GM18502 (cell line): ENCODE measurements around the gene SEH1L.
"Not testable (repeated sequence)": the region's sequence is repeated elsewhere in the genome, so short reads cannot be mapped to it uniquely, and the experiment has no call there.

Source experiments
- ATAC-seq: cut with Tn5 transposase; IDR thresholded peaks from one replicate; pipeline ENCODE4 v1.9.1; 2021; ENCODE audit warnings: mild to moderate bottlenecking; ENCODE audit not compliant: unreplicated experiment, poor library complexity

The SEH1L gene

GRCh38 chr18:12990967-12991820 lies 43.4 kb downstream of the SEH1L start, which contains the start of gene CEP192:
Gene CEP192, plus strand, starts transcription at chr18:12991362. Its CDS starts 8,063 bp downstream, at chr18:12999425.
- ATAC-seq = peak; percentile 87

- no peak for ATAC-seq
Observed at GRCh38 chr18:12991821-12992179, 44.0 kb downstream of the SEH1L start.

GRCh38 chr18:12993439-12993838 lies 45.6 kb downstream of the SEH1L start:
- no peak for ATAC-seq

- ATAC-seq = no peak
Observed at GRCh38 chr18:12995424-12995823, 47.6 kb downstream of the SEH1L start.

GRCh38 chr18:12995952-12996477 lies 48.2 kb downstream of the SEH1L start:
- no peak for ATAC-seq

DNA sequence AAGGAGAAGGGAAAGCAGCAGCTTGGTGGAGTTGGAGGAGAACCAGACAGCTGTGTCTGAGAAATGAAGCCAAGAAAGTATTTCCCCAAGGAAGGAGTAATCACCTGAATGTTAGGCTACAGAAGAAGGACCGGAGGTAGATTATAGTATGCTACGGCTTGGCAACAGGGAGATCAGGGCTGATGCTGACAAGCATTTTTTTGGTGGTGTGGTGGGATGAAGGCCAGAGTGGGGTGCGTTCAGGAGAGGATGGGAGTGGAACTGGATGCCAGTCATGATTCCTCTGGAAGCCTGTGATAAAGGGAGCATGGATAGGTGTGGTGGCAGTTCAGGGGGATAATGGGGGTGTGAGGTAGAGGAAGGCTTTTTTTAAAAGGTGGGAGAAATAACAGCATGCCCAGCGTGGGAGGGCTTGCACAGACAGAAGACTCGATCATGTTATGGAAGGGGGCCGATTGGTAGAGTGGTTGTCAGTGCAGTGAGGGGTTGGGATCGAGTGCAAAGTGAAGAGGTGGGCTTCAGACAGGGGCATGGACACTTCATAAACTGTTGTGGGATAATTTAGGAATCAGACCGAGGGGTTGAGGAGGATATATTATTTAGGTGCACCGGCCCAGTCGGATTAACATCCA lies 49.0 kb downstream of the SEH1L start:
- no peak for ATAC-seq

GRCh38 chr18:12997330-12997729 lies 49.5 kb downstream of the SEH1L start:
- not testable (repeated sequence) for ATAC-seq

GRCh38 chr18:12998332-12999060 lies 50.7 kb downstream of the SEH1L start:
- peak; percentile 73 for ATAC-seq

GRCh38 chr18:13003466-13003896 lies 55.7 kb downstream of the SEH1L start:
- no peak for ATAC-seq

GRCh38 chr18:13004396-13004795 lies 56.6 kb downstream of the SEH1L start:
- no peak for ATAC-seq

- no peak for ATAC-seq
Observed at GRCh38 chr18:13005289-13005688, 57.5 kb downstream of the SEH1L start.

GRCh38 chr18:13006531-13007247 lies 58.9 kb downstream of the SEH1L start:
- ATAC-seq = no peak

- ATAC-seq = no peak
Observed at GRCh38 chr18:13007248-13007560, 59.4 kb downstream of the SEH1L start.

DNA sequence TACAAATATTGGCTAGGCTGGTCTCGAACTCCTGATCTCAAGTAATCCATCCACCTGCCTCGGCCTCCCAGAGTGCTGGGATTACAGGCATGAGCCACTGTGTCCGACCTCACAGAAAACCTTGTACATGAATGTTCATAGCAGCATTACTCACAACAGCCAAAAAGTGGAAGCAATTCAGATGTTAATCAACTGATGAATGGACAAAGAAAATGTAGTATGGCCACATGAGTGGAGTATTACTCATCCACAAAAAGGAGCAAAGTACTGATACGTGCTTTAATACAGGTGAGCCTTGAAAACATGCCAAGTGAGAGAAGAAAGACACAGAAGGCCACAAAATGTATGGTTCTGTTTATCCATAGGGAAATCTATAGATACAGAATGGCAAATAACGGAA lies 63.9 kb downstream of the SEH1L start:
- no peak for ATAC-seq

DNA sequence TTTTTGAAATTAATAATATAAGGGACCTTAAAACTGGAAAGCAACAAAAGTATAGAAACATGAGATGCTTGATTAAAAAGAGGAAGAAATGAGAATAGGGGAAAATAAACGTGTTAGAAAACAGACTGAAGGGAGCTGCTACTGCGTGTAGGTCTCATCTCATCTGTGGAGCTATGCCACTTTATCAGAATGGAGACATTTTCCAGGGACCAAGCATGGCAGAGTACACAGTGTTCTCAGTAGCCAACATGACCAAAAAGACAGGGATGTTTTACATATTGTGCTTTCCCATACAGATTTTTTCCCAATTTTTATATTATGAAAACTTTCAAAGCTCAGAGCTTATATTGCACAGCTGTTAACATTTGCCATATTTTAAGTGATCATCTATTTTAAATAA lies 66.4 kb downstream of the SEH1L start:
- no peak for ATAC-seq

GRCh38 chr18:13014818-13015217 lies 67.0 kb downstream of the SEH1L start:
- ATAC-seq = no peak

GRCh38 chr18:13017247-13017875 lies 69.5 kb downstream of the SEH1L start:
- ATAC-seq = no peak

DNA sequence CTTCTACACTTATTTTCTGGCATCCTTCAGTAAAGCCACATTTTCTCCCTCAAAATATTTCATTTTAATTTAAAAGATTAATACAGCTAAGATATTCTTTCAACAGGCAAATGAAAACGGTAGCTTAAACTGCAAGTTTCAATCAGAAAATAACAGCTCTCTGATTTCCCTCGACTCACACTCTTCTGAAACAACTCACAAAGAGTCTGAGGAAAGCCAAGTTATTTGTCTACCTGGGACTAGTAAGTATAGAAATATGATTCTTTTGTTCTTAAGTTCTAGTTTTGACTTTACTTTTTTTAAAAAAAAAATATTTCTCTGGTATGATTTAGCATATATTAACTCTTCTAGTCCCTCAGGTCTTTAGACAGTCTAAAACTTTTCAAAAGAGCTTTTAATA lies 70.6 kb downstream of the SEH1L start:
- ATAC-seq = no peak

- no peak for ATAC-seq
Observed at GRCh38 chr18:13019301-13019700, 71.5 kb downstream of the SEH1L start.

DNA sequence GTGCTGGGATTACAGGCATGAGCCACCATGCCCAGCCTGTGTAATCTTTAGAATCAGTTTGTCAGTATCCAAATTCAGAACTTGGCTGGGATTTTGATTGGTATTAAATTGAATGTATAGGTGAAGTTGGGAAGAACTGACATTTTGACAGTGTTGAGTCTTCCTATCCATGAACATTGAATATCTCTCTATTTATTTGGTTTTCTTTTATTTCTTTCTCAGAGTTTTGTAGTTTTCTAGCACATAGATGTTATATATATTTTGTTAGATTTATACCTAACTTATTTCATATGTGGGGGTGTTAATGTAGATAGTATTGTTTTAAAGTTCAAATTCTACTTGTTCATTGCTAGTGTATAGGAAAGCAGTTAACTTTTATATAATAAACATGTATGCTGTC lies 74.8 kb downstream of the SEH1L start:
- ATAC-seq = no peak
